ENCODE results near the gene HRCT1. TPM values are rescaled to one million over a fixed set of nuclear protein-coding genes. Genes with fewer than 3 reads are reported as not detected.
"Not testable (repeated sequence)": the region's sequence is repeated elsewhere in the genome, so short reads cannot be mapped to it uniquely, and the experiment has no call there.

Gene HRCT1
- polyA plus RNA-seq, 1 donor from 2014 or later: not detected

DNA sequence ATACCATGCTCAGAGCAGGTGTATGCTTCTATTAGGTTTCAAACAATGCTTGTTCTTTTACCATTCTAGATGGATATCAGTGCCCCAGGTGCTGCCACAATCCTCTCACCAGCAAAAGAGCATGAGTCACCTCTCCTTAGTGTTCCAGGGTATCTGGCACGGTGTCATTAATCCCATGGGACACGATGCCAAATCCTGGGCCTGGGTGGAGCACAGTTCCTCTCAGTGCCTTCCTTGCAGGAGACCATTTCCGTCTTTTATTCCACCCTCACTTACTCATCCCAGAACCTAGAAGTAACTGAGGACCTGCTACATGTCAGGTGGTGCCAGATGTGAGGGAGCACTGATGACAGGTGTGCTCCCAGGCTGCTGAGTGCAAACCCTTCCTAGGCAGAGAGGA, 34.5 kb upstream of the HRCT1 start:
- Mint-ChIP-seq H3K4me3 (no peak overlapping the region), H3K9me3 (peaks cover 0 to 5% (median under 1%) of the 10 kb centered on the region in 3 donors), H3K36me3 (peaks cover 2% of the 10 kb centered on the region), H3K4me1 (peaks cover 0 to 2% (median 0%) of the 10 kb centered on the region in 3 donors), H3K27me3 (no peaks in the 10 kb centered on the region), H3K27ac (no peak overlapping the region)

DNA sequence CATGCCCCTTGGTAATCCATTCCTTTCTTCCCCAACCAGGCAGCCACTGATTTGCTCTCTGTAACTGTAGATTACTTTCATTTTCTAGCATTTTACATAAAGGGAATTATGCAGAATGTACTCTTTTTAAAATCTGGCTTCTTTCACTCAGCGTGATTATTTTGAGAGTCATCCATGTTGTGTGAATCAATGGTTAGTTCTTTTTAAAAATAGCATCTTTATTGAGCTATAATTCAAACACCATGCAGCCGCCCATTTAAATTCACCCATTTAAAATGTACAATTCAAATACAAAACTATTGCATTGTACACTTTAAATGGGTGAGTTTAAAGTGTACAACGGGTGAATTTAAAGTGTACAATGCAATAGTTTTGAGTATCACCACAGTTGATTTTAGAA, 33.5 kb upstream of the HRCT1 start:
- Mint-ChIP-seq H3K36me3 (peaks cover 2% of the 10 kb centered on the region), H3K4me3 (no peak overlapping the region), H3K4me1 (peaks cover 0 to 2% (median 0%) of the 10 kb centered on the region in 3 donors), H3K27ac (no peak overlapping the region), H3K9me3 (peaks cover 2 to 14% (median 4%) of the 10 kb centered on the region in 3 donors), H3K27me3 (peaks cover 2% of the 10 kb centered on the region)

DNA sequence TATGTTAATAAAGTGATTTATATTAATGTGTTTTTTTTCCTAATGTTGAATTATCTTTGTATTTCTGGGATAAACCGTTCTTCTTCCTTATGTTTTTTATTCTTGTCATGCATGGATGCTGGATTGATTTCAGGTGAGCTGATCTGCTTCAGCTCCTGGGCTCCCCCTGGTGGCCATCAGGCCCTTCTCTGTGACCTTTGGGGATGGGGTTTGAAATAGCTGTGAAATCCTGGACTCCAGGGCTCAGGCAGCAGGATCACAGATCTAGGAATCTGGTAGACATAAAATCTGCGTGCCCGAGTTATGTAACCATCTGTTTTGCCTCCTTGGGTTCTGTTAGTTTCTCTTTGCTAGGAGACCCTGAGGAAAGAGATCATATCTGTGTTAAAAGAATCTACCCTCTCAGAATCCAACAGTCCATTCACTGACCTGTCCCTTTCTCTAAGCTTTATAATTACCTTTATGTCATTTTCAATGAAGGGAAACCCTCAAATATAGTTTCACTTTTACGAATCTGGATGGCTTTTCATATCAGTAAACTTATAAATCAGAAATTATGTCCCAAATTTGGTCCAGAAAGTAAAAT, 23.6 kb upstream of the HRCT1 start:
- no peak overlapping the region for H3K4me3 Mint-ChIP-seq
- peaks cover 5% of the 10 kb centered on the region for H3K27me3 Mint-ChIP-seq
- H3K4me1 Mint-ChIP-seq: peaks cover 0 to 1% (median 0%) of the 10 kb centered on the region in 3 donors
- H3K36me3 Mint-ChIP-seq: no peaks in the 10 kb centered on the region
- H3K9me3 Mint-ChIP-seq: peaks cover 2 to 7% (median 6%) of the 10 kb centered on the region in 3 donors
- H3K27ac Mint-ChIP-seq: no peak overlapping the region

DNA sequence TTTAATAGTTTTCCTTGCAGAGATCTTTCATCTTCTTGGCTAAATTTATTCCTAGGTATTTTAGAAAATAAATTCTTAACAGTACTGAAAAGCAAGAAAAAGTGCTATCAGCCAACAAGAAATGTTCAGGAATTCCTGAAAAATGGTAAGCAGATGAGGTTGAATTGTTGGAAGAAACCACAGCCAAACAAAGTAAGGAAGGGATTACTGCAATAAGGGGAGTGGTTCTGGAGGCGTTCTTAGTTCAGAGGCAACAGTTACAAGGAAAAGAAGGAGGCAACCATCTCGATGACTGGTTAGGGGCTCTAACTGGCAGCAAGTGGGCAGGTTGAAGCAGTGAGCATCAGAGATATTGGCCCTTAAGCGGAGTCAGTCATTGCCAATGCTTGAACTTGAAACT, 23.0 kb upstream of the HRCT1 start:
- Mint-ChIP-seq H3K27me3 (peaks cover 3% of the 10 kb centered on the region), H3K9me3 (peaks cover 0 to 2% (median 0%) of the 10 kb centered on the region in 3 donors), H3K4me3 (no peak overlapping the region), H3K36me3 (no peaks in the 10 kb centered on the region), H3K27ac (no peak overlapping the region), H3K4me1 (peaks cover 0 to 1% (median 0%) of the 10 kb centered on the region in 3 donors)

DNA sequence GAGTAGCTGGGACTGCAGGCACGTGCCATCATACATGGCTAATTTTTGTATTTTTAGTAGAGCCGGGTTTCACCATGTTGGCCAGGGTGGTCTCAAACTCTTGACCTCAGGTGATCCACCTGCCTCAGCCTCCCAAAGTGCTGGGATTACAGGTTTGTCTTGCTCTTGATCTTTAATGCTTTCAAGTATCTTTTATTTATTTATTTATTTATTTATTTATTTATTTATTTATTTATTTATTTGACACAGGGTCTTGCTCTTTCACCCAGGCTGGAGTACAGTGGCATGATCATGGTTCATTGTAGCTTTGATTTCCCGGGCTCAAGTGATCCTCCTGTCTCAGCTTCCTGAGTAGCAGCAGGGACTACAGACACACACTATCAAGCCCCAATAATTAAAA, 21.1 kb upstream of the HRCT1 start:
- not testable (repeated sequence) for H3K4me1 Mint-ChIP-seq, H3K4me3 Mint-ChIP-seq, H3K27me3 Mint-ChIP-seq, H3K36me3 Mint-ChIP-seq, H3K27ac Mint-ChIP-seq, H3K9me3 Mint-ChIP-seq

DNA sequence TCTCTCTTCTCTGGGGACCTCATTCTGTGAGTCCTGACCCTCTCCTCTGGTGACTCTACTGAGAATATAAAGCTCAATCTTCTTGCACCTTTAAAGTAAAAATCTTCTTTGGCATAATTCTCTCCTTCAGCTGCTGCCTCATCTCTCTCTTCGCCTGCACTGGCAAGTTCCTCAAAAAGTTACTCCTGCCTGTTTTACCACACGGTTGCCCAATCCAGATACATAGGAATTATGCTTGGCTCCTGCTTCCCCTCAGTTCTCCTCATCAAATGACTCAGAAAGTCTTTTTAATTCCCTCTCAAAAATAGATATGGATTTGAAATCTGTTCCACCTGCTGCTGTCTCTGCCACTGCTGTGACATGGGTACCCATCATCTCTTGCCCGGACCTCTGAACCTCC, 14.4 kb upstream of the HRCT1 start:
- Mint-ChIP-seq H3K4me3 (no peak overlapping the region), H3K27me3 (peaks cover 27% of the 10 kb centered on the region), H3K9me3 (no peaks in the 10 kb centered on the region), H3K4me1 (no peaks in the 10 kb centered on the region), H3K27ac (no peak overlapping the region), H3K36me3 (no peaks in the 10 kb centered on the region)

DNA sequence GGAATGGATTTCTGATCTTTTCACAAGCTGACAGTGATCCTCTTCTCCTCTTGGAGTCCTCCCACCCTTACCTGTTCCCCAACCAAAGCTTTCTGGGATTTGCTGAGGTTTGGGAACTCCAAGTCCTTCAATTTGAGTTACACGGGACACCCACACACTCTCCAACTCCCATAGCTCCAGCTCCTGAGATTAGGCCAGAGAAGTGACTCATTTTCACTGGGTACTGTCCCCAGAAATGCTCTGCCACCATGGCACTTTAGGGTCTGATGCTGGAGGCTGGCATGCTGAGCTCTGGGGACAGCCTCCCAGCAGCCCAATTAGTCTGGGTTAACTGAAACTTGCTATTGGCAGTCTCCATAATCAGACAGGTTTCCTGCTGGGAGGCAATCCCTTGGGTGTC, 14.0 kb upstream of the HRCT1 start:
- Mint-ChIP-seq H3K9me3 (no peaks in the 10 kb centered on the region), H3K27me3 (peaks cover 26% of the 10 kb centered on the region), H3K36me3 (no peaks in the 10 kb centered on the region), H3K27ac (no peak overlapping the region), H3K4me3 (no peak overlapping the region), H3K4me1 (no peaks in the 10 kb centered on the region)

DNA sequence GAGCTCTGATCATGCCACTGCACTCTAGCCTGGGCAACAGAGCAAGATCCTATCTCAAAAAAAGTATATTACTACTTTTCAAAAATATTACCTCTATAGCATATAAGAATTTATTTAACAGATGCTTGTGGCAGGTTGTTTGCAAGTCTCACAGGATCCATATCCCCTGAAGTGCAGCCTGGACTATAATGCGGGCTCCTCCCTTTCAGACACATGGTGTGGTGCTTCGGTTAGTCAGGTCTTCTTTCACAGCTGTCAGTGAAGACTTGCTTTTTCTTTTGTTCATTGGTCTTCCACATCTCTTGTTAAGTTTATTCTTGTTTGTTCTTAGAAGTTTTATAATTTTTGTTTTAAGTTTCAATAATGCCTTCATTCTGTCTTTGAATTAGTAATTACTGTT, 9.4 kb upstream of the HRCT1 start:
- Mint-ChIP-seq H3K9me3 (no peaks in the 10 kb centered on the region), H3K4me3 (no peak overlapping the region), H3K27ac (no peak overlapping the region), H3K36me3 (no peaks in the 10 kb centered on the region), H3K4me1 (no peaks in the 10 kb centered on the region), H3K27me3 (peaks cover 28% of the 10 kb centered on the region)

DNA sequence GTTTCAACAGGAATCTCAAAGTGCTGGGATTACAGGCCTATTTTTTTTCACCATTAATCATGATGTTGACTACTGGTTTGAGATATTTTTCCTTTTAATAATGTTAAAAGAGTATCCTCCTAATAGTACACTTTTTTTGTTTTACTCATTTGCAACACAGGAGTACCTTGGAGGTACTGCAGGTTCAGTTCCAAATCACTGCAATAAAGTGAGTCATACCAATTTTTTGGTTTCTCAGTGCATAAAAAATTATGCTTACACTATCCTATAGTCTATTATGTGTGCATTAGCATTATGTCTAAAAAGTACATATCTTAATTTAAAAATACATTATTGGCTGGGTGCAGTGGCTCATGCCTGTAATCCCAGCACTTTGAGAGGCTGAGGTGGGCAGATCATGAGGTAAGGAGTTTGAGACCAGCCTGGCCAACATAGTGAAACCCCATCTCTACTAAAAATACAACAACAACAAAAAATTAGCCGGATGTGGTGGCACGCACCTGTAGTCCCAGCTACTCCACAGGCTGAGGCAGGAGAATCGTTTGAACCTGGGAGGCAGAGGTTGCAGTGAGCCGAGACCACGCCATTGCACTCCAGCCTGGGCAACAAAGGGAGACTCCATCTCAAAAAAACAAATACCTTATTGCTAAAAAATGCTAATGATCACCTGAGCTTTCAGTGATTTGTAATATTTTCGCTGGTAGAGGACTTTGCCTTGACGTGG, 8.5 kb upstream of the HRCT1 start:
- not testable (repeated sequence) for H3K4me1 Mint-ChIP-seq, H3K36me3 Mint-ChIP-seq, H3K9me3 Mint-ChIP-seq, H3K4me3 Mint-ChIP-seq
- Mint-ChIP-seq H3K27me3 (peaks cover 26% of the 10 kb centered on the region), H3K27ac (peak overlapping the region in 1 of 3 donors; percentile 88)

DNA sequence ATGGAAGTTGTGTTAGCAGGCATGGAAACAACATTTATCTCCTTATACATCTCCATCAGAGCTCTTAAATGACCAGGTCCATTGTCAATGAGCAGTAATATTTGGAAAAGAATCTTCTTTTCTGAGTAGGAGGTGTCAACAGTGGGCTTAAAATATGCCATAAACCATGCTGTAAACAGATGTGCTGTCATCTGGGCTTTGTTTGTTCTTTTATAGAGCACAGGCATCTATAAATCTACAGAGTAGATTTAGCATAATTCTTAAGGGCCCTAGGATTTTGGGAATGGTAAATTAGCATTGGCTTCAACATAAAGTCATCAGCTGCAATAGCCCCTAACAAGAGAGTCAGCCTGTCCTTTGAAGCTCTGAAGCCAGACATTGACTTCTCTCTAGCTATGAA, 7.7 kb upstream of the HRCT1 start:
- no peak overlapping the region for H3K27ac Mint-ChIP-seq
- H3K4me3 Mint-ChIP-seq: no peak overlapping the region
- H3K36me3 Mint-ChIP-seq: no peaks in the 10 kb centered on the region
- H3K4me1 Mint-ChIP-seq: no peaks in the 10 kb centered on the region
- H3K9me3 Mint-ChIP-seq: no peaks in the 10 kb centered on the region
- peaks cover 24% of the 10 kb centered on the region for H3K27me3 Mint-ChIP-seq

DNA sequence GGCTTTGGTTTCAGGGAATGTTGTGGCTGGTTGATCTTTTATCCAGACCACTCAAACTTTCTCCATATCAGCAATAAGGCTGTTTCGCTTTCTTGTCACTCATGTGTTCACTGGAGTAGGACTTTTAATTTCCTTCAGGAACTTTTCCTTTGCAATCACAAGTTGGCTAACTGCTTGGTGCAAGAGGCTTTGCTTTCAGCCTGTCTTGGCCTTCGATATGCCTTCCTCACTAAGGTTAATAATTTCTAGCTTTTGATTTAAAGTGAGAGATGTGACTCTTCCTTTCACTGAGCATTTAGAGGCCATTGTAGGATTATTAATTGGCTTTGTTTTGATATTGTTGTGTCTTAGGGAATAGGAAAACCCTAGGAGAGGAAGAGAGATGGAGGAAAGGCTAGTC, 7.0 kb upstream of the HRCT1 start:
- Mint-ChIP-seq H3K9me3 (no peaks in the 10 kb centered on the region), H3K4me3 (no peak overlapping the region), H3K36me3 (no peaks in the 10 kb centered on the region), H3K27ac (no peak overlapping the region), H3K4me1 (no peaks in the 10 kb centered on the region), H3K27me3 (peaks cover 23% of the 10 kb centered on the region)

DNA sequence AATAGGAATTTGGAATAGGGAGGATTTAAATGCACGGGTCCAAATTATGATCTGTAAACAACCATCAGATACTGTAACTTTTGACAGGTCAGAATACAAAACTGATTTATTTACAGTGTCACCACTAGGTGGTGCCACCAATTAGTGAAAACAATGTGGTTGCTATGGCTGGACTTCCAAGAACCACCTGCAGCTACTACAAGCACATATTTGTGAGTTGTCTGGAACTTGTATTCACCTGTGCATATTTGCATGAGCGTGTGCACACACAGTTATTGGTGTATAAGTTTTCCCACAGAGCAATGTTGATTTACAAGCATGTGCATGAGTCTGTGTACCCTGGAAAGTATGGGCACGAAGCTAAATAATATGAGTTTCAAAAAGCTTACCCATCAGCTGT, 3.0 kb upstream of the HRCT1 start:
- Mint-ChIP-seq H3K4me1 (no peaks in the 10 kb centered on the region), H3K27ac (no peak overlapping the region), H3K9me3 (no peaks in the 10 kb centered on the region)

DNA sequence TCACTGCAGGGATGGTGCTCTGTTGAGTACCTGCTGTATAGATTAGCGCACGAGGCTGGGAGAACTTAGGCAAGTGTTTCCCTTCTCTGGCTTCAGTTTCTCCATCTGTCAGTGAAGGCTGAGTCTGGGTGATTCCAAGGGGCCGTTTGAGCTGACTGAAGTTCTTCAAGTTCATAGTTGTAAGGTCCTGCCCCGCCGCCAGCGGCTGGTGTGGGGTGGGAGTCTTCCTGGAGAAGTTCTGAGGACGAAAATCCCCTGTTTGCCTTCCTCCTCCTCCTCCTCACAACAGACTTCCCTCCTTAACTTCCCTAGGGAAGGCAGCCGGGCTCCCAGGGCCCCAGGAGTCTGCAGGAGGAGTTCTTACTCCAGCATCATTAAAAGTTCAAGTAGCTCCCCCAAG, 1.7 kb upstream of the HRCT1 start:
- no peaks in the 10 kb centered on the region for H3K36me3 Mint-ChIP-seq
- H3K4me3 Mint-ChIP-seq: no peak overlapping the region
- no peaks in the 10 kb centered on the region for H3K4me1 Mint-ChIP-seq
- no peaks in the 10 kb centered on the region for H3K9me3 Mint-ChIP-seq
- H3K27ac Mint-ChIP-seq: no peak overlapping the region
- H3K27me3 Mint-ChIP-seq: peaks cover 13% of the 10 kb centered on the region

More for the DNA sequence above, 3.0 kb upstream of the HRCT1 start:
- Mint-ChIP-seq H3K27me3 (peaks cover 10% of the 10 kb centered on the region), H3K36me3 (no peaks in the 10 kb centered on the region), H3K4me3 (no peak overlapping the region)

DNA sequence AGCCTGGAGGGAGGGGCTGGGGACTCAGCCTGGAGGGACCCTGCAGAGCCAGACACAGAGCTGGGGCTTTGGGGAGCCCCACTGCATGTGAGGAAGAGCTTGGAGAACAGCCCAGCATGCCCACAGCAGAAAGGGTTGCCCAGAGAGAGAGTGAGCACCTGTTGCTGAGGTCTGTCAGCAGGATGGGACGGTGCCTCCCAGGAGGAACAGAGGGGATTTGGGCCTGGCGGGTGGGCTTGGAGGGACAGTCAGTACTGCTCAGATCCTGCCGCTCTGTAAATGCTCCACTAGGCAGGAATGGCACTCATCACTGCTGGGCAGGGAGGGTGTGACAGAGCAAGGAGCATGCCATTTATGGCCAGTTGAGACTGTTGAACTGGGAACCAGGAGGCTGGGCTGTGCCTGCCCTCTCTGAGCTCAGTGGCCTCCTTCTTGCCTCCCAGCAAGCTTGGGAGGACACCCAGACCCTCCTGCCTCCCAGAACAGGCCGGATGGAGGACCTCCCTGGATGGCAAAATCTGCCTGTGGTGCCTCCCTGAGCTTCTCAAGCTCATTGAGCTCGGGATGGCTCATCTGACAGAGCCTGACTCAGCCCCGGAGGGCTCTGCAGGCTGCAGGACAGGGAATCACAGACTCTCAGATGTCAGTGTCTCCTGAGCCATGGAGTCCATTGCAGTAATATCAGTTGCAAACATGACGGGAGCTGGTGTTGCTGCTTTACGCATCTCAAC, 786 bp upstream of the HRCT1 start:
- H3K27me3 Mint-ChIP-seq: peaks cover 16% of the 10 kb centered on the region
- H3K4me3 Mint-ChIP-seq: no peak overlapping the region
- no peaks in the 10 kb centered on the region for H3K9me3 Mint-ChIP-seq
- H3K4me1 Mint-ChIP-seq: peaks cover 0 to 3% (median 0%) of the 10 kb centered on the region in 3 donors
- H3K36me3 Mint-ChIP-seq: no peaks in the 10 kb centered on the region
- H3K27ac Mint-ChIP-seq: no peak overlapping the region

DNA sequence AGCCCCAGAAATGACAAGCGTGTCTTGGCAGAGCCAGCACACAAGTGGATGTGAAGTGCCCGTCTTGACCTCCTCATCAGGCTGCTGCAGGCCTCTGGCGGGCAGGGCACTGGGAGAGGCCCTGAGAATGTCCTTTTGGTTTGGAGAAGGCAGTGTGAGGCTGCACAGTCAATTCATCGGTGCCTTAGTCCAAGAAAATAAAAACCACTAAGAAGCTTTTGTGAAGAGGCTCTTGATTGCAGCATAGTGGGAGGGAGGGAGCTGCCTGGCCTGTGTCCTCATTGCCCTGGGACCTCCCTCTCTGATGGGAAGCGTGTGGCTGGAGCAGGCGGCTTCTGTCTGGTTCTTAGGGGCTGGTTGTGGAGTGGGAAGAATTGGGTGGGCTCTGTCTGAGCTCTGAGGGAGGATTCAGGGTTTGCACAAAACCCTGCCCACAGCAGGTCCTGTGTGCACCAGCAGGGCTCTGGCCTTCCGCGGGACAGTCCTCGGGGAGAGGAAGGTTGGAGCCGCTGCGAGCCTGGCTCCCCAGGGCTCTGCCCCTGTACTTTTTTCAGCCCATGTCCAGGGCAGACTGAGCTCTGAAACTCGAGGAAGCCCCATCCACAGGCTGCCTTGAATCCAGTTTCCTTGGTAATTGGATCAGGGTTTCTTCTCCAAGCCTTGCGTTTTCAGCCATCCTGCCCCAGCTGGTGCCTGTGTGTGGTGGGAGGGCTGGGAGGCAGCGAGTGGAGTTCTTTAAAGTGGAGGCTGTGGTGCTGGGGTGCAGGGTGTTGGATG, 1.1 kb downstream of the HRCT1 start:
- Mint-ChIP-seq H3K4me1 (peaks cover 5 to 7% (median 6%) of the 10 kb centered on the region in 3 donors), H3K4me3 (no peak overlapping the region), H3K27ac (no peak overlapping the region), H3K27me3 (peaks cover 13% of the 10 kb centered on the region), H3K9me3 (no peaks in the 10 kb centered on the region), H3K36me3 (no peaks in the 10 kb centered on the region)

All from IgD-negative memory B cell (primary cell).